ENCODE results near the gene GIGYF2.

- TF ChIP-seq, protein P1, sequence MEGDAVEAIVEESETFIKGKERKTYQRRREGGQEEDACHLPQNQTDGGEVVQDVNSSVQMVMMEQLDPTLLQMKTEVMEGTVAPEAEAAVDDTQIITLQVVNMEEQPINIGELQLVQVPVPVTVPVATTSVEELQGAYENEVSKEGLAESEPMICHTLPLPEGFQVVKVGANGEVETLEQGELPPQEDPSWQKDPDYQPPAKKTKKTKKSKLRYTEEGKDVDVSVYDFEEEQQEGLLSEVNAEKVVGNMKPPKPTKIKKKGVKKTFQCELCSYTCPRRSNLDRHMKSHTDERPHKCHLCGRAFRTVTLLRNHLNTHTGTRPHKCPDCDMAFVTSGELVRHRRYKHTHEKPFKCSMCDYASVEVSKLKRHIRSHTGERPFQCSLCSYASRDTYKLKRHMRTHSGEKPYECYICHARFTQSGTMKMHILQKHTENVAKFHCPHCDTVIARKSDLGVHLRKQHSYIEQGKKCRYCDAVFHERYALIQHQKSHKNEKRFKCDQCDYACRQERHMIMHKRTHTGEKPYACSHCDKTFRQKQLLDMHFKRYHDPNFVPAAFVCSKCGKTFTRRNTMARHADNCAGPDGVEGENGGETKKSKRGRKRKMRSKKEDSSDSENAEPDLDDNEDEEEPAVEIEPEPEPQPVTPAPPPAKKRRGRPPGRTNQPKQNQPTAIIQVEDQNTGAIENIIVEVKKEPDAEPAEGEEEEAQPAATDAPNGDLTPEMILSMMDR (IDR thresholded peaks at IDR 0.05; ENCODE audit: poor library complexity), result no peak
- TF ChIP-seq EZH2 (IDR thresholded peaks at IDR 0.05; ENCODE audit: borderline replicate concordance) (no peak), EZH2phosphoT487 (IDR thresholded peaks at IDR 0.05; ENCODE audit: low read depth, severe bottlenecking, unreplicated experiment) (no peak)
Measured at GRCh38 chr2:232728785-232729184, 31.7 kb downstream of the GIGYF2 start.

All from hepatocyte (in vitro differentiated cells).